NCI-H2171 (cell line): ENCODE results near the gene ADCYAP1.

Source experiments
- DNase-seq: peaks from one replicate; lab custom pipeline; 2025; lab: John Stamatoyannopoulos, UW

Gene ADCYAP1

DNA sequence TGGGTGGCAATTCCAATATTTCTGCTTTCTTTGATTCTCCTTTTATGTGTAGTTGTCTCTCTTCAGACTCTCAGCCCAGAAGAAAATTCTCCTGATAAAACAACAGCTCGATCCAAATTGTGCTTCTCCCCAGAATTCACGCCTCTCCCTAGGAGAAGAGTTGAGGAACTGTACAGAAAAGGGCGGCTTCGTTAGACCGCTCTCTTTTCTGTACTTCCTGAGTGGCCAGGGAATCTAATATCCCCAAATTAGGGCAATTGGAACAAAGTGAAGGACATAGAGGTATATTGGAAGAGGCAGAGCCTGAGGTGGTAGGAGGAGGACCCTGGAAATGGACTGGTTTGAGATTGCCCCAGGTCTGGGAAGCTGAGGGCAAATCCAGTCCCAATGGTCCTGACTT is 5.6 kb downstream of the ADCYAP1 start:
- DNase-seq, result no peak

DNA sequence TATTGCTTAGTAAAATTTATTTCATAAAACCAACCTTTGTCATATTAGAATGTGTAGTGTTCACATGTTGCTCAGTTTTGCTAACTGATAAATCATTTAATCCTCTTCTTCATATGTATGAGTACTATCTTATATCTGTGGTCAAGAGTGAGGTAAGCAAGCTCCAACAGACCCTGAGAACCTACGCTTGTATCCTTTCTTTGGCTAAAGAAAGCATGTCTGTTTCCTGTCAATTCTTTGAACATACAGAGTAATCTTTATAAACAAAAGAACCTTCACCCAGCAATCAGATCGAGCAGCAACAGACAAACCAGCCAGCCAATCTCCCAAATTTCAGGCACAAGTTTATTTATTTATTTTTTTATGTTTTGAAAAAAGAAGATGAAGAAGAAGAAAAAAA is 6.4 kb downstream of the ADCYAP1 start:
- no peak for DNase-seq

DNA sequence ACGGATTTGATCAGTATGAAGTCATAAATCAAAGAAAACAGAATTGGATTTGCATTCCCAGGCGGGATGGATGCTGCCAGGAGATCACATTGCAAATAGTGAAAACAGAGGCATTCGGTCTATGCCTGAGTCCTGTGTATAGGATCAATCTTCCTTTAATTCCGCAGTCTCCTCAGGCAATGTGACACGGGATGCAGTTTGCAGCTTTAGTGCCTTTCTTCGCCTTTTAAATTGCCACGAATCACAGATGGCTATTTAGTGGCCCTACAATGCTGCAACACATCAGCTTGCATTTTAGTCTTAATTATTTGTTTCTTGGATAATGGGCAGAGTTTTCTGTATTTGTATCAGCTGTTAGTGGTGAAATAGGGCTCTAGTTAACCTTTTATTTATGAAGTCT is 6.8 kb downstream of the ADCYAP1 start:
- no peak for DNase-seq

DNA sequence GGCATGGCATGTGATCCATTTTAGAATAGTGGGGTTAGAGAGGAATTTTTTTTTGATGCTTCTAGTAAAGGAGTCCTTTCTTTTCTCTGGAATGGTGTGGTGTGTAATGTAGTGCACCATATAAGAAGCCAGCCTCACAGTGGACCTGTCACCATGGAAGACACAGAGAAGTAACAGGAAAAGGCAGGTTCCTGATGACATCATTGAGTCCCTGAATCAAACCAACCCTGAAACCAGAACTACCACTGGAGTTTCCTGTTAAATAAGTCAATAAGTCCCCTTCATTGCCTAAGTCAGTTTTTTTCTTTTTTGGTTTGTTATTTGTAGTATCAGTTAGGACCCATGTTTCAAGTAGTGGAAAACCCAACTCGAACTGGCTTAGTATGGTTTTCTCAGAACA is 11.9 kb downstream of the ADCYAP1 start:
- no peak for DNase-seq

DNA sequence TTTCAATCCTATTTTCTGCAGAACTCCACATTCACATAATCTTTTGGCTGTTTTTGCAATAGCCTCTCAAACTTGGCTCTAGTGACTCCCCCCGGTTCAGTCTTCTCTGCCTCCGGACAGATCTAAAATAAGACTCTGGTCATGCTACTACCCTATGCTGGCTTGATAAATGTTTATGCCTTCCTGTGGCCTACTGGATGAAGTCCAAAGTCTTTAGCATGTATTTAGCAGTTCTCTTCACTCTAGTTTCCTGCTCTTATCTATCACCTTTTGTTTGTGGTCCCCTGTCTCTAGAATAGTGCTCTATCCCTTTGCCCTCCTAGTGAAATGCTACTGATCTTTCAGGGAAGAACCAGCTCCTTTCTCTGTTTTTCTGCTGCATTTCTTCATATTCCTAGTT is 14.4 kb downstream of the ADCYAP1 start:
- no peak for DNase-seq

DNA sequence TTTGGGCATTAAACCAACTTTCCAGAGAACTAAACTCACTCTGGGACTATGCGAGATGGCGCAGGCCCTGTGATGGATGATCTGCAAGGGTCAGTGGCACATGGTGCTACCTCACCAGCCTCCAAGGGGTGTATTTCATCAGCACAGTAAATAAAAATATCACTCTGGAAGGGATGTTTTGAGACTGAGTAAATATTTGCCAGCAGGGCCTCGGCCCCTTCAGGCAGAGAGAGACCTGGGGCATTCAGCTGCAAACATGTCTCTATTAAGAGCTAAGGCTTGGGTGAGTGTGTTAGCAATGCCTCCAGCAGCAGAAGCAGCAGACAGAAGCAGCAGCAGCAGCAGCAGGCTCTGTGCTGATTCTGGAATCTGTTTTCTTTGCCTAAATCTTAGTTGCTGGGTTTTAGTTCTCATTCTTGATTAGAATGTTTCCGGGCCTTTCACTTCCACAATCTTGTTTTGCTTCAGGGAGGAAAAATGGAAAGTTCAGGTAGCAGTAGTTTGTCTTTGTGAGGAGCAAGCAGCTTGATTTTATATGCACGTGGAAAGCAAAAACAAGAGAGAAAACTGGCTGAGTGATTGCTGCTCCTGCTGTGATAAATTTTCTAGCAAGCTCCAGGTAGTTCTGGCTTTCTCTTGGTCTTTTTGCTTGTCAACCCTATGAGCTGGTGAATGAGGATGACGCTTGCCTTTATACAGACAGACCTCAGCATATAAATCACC is 18.6 kb downstream of the ADCYAP1 start:
- DNase-seq, result no peak

DNA sequence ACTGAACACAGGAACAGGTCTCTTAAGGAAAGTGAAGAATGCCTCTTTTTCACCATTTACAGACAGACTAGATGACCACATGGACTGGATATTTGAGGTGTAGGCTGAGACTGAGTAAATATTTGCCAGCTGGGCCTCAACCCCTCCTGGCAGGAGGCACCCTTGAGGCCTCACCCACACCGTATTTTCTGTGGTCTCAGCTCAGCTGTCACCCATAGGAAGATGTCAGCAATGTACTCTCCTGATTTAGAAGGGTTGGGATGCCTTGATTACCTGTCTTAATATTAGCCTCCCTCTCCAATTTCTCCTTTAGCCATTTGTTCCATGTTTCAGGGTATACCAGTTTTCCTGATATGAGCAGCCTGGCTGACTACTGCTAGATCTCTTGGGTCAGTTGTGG is 20.3 kb downstream of the ADCYAP1 start:
- no peak for DNase-seq

DNA sequence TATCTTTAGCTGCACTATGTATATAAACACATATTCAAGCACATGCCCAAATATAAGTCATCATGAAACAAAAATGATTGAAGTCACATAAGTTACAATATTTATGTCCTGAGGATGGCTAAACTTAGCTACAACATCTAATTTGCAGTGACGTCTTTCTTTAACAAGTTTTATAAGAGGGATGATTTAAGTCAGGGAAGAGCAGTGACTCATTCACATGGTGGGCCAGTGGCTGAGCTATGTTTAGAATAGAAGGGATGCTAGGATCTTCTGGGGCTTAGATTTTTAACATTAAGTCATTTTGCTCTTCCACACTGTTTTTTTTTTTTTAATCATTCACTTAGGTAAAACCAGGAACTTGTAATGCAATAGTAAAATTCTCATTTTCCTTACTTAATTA is 22.3 kb downstream of the ADCYAP1 start:
- DNase-seq, result no peak

DNA sequence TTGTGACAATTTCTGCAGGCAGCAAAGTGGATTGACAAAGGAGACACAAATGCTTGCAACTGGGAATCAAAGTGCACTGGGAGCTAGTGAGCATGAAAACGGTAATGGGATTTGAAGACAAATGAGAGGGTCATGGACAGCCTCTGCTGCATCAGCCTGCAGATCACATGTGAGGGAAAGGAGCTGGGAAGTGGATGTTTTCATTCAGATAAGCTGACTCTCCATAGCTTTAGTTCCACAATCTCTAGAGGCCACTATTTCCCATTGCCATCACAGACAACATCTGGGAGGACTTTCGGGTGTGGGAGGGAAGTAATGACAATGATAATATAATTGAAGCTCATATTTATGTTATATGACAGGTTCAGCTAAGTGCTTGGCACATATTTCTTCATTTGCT is 28.4 kb downstream of the ADCYAP1 start:
- no peak for DNase-seq

DNA sequence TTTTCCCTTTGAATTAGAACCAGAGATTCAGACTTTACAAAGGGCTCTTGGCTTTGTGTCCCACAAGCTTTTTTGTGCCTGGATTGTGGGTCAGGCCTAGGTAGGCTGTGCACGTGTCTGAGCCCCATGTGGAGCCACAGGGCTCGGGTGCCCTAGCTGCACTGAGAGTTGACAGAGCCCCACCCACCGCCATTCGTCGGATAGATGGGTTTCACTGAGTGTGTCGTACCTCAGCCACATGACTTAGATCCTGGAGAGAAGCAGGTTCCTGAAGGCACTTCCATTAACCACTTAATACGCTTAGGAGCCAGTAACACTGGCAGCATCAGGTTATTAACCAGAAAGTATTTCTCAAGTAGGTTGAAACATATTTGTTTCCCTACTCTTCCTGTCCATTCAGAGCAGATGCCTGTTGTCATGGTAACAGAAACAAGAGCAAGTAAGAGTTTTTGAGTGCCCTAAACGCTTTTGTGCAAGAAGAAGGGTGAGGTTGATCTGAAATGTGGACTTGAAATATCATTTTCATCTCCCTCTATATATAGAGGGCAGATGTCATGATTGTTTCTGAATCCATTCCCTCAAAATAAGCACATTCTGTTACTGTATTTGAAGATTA is 30.0 kb downstream of the ADCYAP1 start:
- DNase-seq, result no peak

DNA sequence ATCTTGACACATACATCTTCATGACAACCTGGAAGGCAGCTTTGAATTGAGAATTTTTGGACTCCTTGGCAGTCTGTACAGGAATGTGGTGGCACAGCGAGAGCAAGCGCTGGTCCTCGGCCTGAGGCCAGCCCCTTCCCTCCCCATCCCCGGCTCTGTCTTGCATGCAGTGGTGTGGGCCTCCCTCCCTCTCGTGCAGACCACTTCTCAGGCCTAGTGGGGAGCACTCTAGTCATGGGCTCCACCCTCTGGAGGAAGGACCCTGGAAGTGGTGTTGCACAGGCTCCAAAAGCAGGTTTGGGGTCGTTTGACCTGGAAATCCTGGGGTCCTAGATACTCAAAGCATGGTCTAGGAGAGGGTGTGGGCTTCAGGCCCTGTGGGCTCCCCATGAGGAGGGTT is 32.3 kb downstream of the ADCYAP1 start:
- DNase-seq, result no peak

DNA sequence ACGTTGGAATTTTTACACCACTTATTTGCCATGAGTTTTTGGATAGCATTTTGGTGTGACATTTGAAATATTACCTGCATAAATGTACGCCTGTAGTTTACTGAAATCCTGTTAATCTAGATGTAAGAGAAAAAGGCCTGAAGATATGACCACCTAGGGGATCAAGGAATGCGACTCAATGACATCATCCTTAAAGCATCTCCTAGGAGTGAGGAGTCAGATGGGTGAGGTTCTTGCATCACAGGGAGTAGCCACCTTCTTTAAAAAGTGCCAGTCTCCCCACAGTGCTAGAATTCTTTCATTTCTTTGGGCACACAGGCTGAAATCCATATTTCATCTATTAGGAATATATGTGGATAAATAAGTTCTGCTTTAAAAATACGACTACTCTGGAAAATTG is 34.5 kb downstream of the ADCYAP1 start:
- DNase-seq, result no peak

DNA sequence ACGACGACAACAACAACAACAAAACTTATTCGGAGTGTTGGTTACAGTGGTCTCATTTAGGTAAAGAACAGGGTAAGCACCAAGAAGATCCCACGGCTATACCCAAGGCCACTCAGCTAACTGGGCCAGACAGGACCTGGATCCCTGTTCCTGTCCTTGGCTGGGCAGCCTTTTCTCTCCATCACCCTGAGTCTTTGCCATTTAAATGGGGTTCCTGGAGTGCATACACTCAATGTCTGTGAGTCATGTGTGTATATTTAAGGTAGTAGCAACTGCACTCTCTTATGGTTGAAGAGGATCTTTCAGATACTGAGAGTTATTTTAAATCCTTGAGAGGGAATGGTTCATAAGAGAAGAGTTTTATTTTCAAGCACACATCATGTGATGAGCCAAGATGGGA is 35.3 kb downstream of the ADCYAP1 start:
- DNase-seq, result no peak

DNA sequence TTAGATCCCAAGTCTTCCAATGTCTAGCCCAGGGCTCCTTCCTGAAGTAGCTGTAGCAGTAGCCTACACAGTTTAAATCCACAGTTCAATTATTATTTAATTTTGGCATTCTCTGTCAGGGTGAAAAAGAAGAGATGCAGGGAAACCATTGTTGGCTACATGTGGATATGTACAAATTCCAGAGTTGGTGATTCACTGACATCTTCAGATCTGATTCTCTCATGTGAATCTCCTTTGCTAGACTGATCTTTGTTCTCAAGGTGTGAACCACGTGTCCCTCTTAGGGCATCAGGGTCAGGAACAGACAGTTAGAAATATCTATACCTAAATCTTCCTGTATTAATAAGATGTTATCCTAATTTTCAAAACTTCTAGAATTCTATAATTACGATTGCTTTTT is 36.7 kb downstream of the ADCYAP1 start:
- no peak for DNase-seq

DNA sequence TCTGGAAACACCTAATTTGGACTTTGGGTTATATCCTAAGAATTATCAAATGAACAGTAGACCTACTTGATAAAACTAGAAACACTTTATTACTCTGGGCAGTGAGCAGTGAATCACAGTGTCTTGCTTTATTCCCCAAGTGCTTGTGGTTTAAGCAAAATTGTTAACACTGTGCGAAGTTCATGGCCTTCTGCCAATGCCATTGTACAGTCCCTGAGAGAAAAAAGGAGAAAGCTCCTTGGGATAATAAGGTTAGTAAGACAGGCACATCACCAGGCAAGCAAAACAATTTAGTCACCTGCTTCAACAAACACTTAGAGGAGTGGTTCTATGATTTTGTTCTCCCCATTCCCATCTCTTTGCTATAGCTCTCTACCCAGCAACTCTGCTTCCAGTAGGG is 39.8 kb downstream of the ADCYAP1 start:
- no peak for DNase-seq

DNA sequence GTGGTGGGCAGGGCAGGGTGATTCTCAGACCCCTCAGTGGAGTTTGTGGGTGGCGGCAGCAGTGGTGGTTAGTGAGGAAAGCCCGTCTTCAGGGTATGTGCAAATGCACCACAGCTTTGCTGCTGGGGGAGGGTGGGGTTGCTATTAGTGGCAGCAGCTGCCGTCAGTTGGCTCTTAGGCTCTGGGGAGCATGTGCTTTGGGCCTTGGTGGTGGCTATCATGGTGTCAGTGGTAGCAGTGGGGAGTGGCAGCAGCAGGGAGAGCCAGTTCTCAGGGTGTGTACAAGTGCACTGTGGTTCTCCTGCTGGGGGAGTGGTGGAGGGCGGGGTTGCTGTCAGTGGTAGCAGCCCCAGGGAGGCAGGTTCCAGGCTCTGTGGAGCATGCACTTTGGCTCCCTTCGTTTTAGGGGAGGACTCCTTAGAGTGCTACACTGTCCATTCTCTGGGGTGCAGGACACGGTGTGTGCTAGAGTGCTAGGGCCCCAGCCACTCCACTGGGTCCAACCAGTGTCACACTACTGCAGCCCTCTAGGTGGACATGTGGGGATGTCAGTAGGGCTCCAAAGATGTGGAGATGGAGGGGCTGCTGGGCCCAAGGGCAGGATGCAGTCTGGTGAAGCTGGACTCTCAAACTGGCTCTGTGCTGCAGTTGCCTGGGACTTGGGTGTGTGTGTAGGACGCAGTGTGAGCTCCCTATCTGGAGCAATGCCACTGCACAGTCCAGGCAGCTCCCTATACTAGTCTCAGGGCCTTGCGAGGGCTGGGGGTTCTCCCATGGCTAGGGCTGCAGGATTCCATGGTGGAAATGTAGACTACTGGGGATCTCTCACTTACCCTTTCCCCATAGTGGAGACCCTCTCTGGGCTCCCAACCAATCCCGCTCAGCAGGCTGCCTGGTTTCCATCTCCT is 45.3 kb downstream of the ADCYAP1 start:
- no peak for DNase-seq

DNA sequence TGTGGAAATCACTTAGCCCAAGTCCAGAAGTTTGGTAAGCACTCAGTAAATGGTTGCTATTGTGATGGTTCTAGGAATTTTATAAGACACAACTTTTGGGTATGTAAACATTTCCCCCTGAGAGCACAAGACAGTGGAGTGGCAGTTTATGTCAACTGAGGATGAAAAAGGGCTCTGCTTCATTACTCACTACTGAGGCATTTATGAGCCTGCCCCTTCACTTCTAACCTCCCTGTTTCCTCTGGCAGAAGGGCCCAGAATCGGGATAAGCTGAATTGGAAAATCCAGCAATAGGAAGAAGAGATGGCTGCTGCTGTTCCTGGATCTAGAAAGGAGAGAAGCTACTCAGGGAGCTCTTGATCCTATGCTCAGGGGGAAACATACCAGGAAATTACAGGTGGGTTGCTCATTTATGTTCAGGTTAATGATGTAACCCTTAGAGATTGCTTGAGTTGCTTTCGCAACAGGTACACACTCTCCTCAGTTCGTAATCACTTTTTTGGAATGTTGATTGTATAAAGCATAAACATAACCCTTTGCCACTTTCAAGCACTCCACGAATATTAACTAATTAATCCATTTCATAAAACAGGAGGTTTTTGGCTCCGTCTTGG is 46.3 kb downstream of the ADCYAP1 start:
- DNase-seq, result no peak

DNA sequence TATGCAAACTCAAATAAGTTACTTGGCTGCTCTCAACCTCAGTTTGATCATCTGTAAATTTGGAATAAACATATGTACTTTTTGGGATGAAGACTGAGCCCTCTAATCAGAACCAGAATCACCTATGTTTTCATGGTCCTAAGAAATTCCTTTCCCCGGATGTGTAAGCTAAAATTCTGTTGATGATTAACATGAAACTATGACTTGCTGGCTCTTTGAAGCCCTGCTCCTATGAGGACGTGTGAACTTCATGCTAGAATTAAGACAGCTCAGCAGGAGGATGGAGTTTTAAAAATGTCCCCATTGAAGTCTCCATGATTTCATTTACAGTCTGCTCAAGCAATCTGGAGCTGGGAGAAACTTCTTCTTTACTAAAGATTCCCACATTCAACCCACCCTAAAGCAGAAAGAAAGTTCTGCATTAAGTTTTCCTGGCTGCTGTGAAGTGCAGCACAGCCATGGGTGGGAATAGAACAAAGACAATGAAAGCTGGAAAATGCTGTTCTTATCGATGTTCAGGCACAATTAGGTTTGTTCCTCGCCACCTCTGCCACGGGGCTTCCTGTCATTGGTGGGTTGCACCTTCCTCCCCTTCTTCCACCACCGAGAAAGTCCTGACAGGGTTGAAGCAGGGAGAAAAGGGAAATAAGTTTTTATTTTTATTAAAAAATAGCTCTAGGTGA is 50.9 kb downstream of the ADCYAP1 start:
- DNase-seq, result no peak

DNA sequence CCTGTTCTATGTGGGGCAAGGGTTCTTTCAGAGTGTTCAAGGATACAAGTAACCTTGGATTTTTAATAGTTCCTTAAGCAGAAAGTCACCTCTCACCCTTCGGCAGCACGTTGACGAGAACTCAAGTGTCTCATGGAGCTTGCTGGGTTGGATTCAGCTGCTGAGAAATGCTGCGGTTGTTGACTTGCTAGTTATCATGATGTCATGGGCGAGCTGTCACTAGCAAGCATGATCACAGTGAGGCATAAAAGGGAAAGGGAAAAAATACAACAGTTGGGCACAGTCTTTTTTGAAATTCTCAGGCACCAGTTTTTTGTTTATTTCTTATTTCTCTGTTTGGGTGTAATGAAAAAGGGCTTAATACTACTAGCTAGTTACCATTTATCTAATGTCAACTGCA is 53.2 kb downstream of the ADCYAP1 start:
- DNase-seq, result no peak

DNA sequence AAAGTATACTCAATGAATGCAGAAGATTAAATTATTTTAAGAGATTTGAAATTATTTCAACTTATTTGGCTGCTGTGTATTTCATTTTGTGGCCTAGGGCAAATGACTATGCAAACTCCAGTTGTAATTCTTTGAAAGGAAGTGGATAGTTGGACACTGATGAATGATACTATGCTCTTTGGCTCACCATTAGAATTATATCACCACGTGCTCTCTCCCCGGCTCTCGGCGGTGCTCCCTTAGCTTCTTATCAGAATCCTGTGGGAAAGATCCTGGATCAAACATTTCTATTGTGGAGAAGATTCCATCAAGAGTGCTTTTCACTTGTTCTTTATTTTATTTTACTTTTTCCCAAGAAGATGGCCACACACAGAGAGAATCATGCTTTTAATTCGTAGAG is 55.2 kb downstream of the ADCYAP1 start:
- no peak for DNase-seq
